ENCODE measurements around the gene PROZ. TPM values are rescaled to one million over a fixed set of nuclear protein-coding genes. Genes with fewer than 3 reads are reported as not detected.

PROZ gene
- total RNA-seq, 1 donor from 2014 or later: not detected

GRCh38 chr13:113176822-113177221 lies 18.4 kb downstream of the PROZ start:
- Mint-ChIP-seq H3K27ac (ENCODE audit: unreplicated experiment) (no peak overlapping the region), H3K4me1 (ENCODE audit: low read depth) (peaks cover 33% of the 10 kb centered on the region), H3K27me3 (ENCODE audit: low read depth) (no peaks in the 10 kb centered on the region), H3K9me3 (ENCODE audit: low read depth) (no peaks in the 10 kb centered on the region), H3K4me3 (ENCODE audit: unreplicated experiment) (no peak overlapping the region), H3K36me3 (ENCODE audit: low read depth) (peaks cover 17% of the 10 kb centered on the region)
- TF ChIP-seq CTCF (IDR thresholded peaks at IDR 0.05): no peak
- no peak for DNase-seq (ENCODE audit: low spot score)

GRCh38 chr13:113178070-113178895 lies 19.8 kb downstream of the PROZ start:
- peak overlapping the region; percentile 17 for H3K4me3 Mint-ChIP-seq (ENCODE audit: unreplicated experiment)
- H3K27ac Mint-ChIP-seq (ENCODE audit: unreplicated experiment): peak overlapping the region; percentile 79
- no peaks in the 10 kb centered on the region for H3K27me3 Mint-ChIP-seq (ENCODE audit: low read depth)
- peaks cover 22% of the 10 kb centered on the region for H3K36me3 Mint-ChIP-seq (ENCODE audit: low read depth)
- no peak for TF ChIP-seq CTCF (IDR thresholded peaks at IDR 0.05)
- H3K4me1 Mint-ChIP-seq (ENCODE audit: low read depth): peaks cover 37% of the 10 kb centered on the region
- DNase-seq (ENCODE audit: low spot score): no peak
- H3K9me3 Mint-ChIP-seq (ENCODE audit: low read depth): no peaks in the 10 kb centered on the region

- H3K4me3 Mint-ChIP-seq (ENCODE audit: unreplicated experiment): no peak overlapping the region
- no peaks in the 10 kb centered on the region for H3K27me3 Mint-ChIP-seq (ENCODE audit: low read depth)
- H3K4me1 Mint-ChIP-seq (ENCODE audit: low read depth): peaks cover 41% of the 10 kb centered on the region
- no peak for TF ChIP-seq CTCF (IDR thresholded peaks at IDR 0.05)
- peak overlapping the region; percentile 79 for H3K27ac Mint-ChIP-seq (ENCODE audit: unreplicated experiment)
- no peaks in the 10 kb centered on the region for H3K9me3 Mint-ChIP-seq (ENCODE audit: low read depth)
- H3K36me3 Mint-ChIP-seq (ENCODE audit: low read depth): peaks cover 24% of the 10 kb centered on the region
- no peak for DNase-seq (ENCODE audit: low spot score)
Measured at GRCh38 chr13:113178896-113179167, 20.4 kb downstream of the PROZ start.

GRCh38 chr13:113179374-113180230 lies 21.2 kb downstream of the PROZ start:
- TF ChIP-seq CTCF (IDR thresholded peaks at IDR 0.05): no peak
- Mint-ChIP-seq H3K27ac (ENCODE audit: unreplicated experiment) (peak overlapping the region; percentile 79), H3K4me1 (ENCODE audit: low read depth) (peaks cover 41% of the 10 kb centered on the region), H3K27me3 (ENCODE audit: low read depth) (no peaks in the 10 kb centered on the region), H3K9me3 (ENCODE audit: low read depth) (no peaks in the 10 kb centered on the region), H3K4me3 (ENCODE audit: unreplicated experiment) (no peak overlapping the region), H3K36me3 (ENCODE audit: low read depth) (peaks cover 24% of the 10 kb centered on the region)
- no peak for DNase-seq (ENCODE audit: low spot score)

- Mint-ChIP-seq H3K36me3 (ENCODE audit: low read depth) (peaks cover 15% of the 10 kb centered on the region), H3K4me1 (ENCODE audit: low read depth) (peaks cover 54% of the 10 kb centered on the region)
- no peak for DNase-seq (ENCODE audit: low spot score)
Measured at GRCh38 chr13:113182046-113182445, 23.6 kb downstream of the PROZ start.

More at GRCh38 chr13:113182046-113182445, 23.6 kb downstream of the PROZ start:
- Mint-ChIP-seq H3K27me3 (ENCODE audit: low read depth) (no peaks in the 10 kb centered on the region), H3K27ac (ENCODE audit: unreplicated experiment) (no peak overlapping the region), H3K9me3 (ENCODE audit: low read depth) (no peaks in the 10 kb centered on the region), H3K4me3 (ENCODE audit: unreplicated experiment) (no peak overlapping the region)
- no peak for TF ChIP-seq CTCF (IDR thresholded peaks at IDR 0.05)
